ENCODE data around the gene CBR4.

CBR4 gene

GRCh38 chr4:169024762-169025161 is 14.7 kb upstream of the CBR4 start:
- DNase-seq (ENCODE audit: low read depth in 2 of 2), result peak; percentile 71
- TF ChIP-seq, protein P1, sequence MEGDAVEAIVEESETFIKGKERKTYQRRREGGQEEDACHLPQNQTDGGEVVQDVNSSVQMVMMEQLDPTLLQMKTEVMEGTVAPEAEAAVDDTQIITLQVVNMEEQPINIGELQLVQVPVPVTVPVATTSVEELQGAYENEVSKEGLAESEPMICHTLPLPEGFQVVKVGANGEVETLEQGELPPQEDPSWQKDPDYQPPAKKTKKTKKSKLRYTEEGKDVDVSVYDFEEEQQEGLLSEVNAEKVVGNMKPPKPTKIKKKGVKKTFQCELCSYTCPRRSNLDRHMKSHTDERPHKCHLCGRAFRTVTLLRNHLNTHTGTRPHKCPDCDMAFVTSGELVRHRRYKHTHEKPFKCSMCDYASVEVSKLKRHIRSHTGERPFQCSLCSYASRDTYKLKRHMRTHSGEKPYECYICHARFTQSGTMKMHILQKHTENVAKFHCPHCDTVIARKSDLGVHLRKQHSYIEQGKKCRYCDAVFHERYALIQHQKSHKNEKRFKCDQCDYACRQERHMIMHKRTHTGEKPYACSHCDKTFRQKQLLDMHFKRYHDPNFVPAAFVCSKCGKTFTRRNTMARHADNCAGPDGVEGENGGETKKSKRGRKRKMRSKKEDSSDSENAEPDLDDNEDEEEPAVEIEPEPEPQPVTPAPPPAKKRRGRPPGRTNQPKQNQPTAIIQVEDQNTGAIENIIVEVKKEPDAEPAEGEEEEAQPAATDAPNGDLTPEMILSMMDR (IDR thresholded peaks at IDR 0.05; ENCODE audit: low read depth, low read length), result peak; percentile 75
- no peak overlapping the region for H3K4me3 ChIP-seq (replicated peaks in 1 of 2; ENCODE audit: low read depth in 2 of 2, low read length in 2 of 2)

DNA sequence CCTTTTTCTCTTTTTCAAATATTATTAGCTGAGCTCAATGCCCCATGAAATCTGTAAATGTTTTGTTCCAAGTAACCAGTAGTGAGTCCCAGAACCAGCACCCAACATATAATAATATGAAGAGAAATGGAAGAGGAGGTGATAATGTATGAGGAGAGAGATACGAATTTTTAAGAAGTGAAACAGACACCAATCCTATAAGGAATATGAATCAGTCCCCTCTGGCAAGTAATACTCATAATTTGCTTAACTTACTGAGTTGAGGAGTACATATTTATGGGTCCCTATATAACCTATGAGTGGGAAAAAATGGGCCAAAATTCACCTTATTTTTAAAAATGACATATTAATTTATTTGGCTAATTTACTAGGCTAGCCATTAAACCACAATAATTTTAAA is 8.4 kb upstream of the CBR4 start:
- TF ChIP-seq, protein P1 (IDR thresholded peaks at IDR 0.05; ENCODE audit: low read depth, low read length), result no peak
- no peak overlapping the region for H3K4me3 ChIP-seq (replicated peaks in 1 of 2; ENCODE audit: low read depth in 2 of 2, low read length in 2 of 2)
- DNase-seq (ENCODE audit: low read depth in 2 of 2), result no peak

- TF ChIP-seq, protein P1 (IDR thresholded peaks at IDR 0.05; ENCODE audit: low read depth, low read length), result no peak
- H3K4me3 ChIP-seq (replicated peaks in 1 of 2; ENCODE audit: low read depth in 2 of 2, low read length in 2 of 2), result no peak overlapping the region
- no peak for DNase-seq (ENCODE audit: low read depth in 2 of 2)
Measured at GRCh38 chr4:169017971-169018370, 7.9 kb upstream of the CBR4 start.

- H3K4me3 ChIP-seq (replicated peaks in 1 of 2; ENCODE audit: low read depth in 2 of 2, low read length in 2 of 2), result no peak overlapping the region
- no peak for DNase-seq (ENCODE audit: low read depth in 2 of 2)
- TF ChIP-seq, protein P1 (IDR thresholded peaks at IDR 0.05; ENCODE audit: low read depth, low read length), result no peak
Measured at GRCh38 chr4:169015186-169015623, 5.2 kb upstream of the CBR4 start.

DNA sequence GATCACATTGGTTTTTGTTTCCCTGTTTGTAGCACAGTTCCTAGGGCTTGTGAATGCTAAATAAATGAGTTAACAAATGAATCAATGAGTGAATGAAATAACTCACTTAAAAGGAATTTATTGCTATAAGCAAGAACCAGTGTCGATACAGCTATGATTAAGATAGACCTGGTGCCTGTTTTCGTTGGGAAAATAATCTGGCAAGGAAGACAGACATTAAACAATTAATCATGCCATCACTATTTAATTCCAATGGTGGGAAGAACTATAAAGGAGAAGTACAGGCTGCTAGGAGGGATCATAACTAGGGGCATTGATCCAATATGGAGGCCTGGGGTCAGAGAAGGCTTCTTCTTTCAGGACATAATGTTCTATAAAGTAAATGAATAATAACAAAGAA is 4.5 kb upstream of the CBR4 start:
- TF ChIP-seq, protein P1 (IDR thresholded peaks at IDR 0.05; ENCODE audit: low read depth, low read length), result no peak
- DNase-seq (ENCODE audit: low read depth in 2 of 2), result peak in 1 of 2 donors; percentile 31
- no peak overlapping the region for H3K4me3 ChIP-seq (replicated peaks in 1 of 2; ENCODE audit: low read depth in 2 of 2, low read length in 2 of 2)

DNA sequence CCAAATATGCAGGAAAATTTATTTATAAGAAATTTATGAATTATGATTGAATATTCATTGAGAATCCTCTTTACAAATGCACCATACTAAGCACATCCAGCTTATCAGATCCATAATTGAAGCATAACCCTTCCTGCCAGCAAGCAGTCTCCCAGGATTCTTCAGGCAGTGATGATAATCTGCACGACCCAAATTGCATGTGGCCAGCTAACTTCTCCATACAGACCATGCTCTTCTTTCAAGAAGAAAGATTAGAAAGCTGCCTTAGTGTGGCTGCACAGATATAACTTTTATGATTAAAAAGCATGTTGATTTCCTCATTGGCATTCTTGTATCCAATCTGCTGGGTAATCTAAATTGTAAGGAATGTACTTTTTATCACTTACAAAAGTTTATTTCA is 3.3 kb upstream of the CBR4 start:
- TF ChIP-seq, protein P1 (IDR thresholded peaks at IDR 0.05; ENCODE audit: low read depth, low read length), result no peak
- no peak overlapping the region for H3K4me3 ChIP-seq (replicated peaks in 1 of 2; ENCODE audit: low read depth in 2 of 2, low read length in 2 of 2)
- no peak for DNase-seq (ENCODE audit: low read depth in 2 of 2)

DNA sequence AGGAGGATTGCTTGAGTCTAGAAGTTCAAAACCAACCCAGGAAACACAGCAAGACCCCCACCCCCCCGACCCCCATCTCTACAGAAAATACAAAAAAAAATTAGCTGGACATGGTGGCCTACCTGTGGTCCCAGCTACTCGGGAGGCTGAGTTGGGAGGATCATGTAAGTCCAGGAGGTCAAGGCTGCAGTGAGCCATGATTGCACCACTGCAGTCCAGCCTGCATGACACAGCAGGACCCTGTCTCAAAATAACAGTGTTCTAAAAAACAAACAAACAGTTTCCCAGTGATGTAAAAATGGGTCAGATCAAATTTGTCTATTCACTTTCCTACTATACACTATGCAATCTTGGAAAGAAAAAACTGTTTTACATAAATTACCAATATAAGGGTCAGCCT is 2.0 kb upstream of the CBR4 start:
- TF ChIP-seq, protein P1 (IDR thresholded peaks at IDR 0.05; ENCODE audit: low read depth, low read length), result no peak

More for the DNA sequence above, 2.0 kb upstream of the CBR4 start:
- no peak overlapping the region for H3K4me3 ChIP-seq (replicated peaks in 1 of 2; ENCODE audit: low read depth in 2 of 2, low read length in 2 of 2)
- DNase-seq (ENCODE audit: low read depth in 2 of 2), result no peak
